Stomach (tissue), 9 donors: ENCODE results near the gene CAPN14. TPM values are rescaled to one million over a fixed set of nuclear protein-coding genes. Genes with fewer than 3 reads are reported as not detected.
A peak's percentile ranks its signal among the peaks of the same experiment; 100 is the strongest.

Source experiments
- DNase-seq, 2 donors: peaks; one replicate each; pipeline versions ENCODE4 v3.0.0 to v3.0.0-alpha.2; 2013 to 2019
- H3K27ac ChIP-seq, 5 donors: fragments of 200-600 bp in 4 of 5; sonication (generic) in 4 of 5; one replicate each; pipeline ENCODE4 v1.5.1; 2013 to 2019; ENCODE audit warnings: mild to moderate bottlenecking in 1 of 5, moderate library complexity in 1 of 5
- H3K27me3 ChIP-seq, 3 donors: fragments of 200-600 bp; sonication (generic); one replicate each; pipeline ENCODE4 v1.5.1; 2017 to 2019; ENCODE audit warnings: mixed run types in 1 of 3
- H3K36me3 ChIP-seq, 4 donors: fragments of 200-600 bp; sonication (generic); 1 replicate in 3 of 4; 2 replicates in 1 of 4; pipeline ENCODE4 v1.5.1; 2016 to 2019
- H3K4me1 ChIP-seq, 4 donors: fragments of 200-600 bp; sonication (generic); one replicate each; pipeline ENCODE4 v1.5.1; 2016 to 2019
- H3K4me3 ChIP-seq, 4 donors: fragments of 200-600 bp; sonication (generic) in 3 of 4; one replicate each; pipeline ENCODE4 v1.5.1; 2016 to 2019; ENCODE audit warnings: mild to moderate bottlenecking in 1 of 4
- H3K9me3 ChIP-seq, 4 donors: fragments of 200-600 bp; sonication (generic); one replicate each; pipeline ENCODE4 v1.5.1; 2016 to 2019
- EP300 ChIP-seq: sonication (generic); formaldehyde crosslinking; IDR thresholded peaks from one replicate; pipeline ENCODE4 v1.6.1; 2017; ENCODE audit warnings: antibody characterized with exemption
- POLR2A ChIP-seq, 4 donors: fragments of 450-650 bp; IDR thresholded peaks; one replicate each; pipeline ENCODE4 v1.6.1; 2016; ENCODE audit warnings: antibody characterized with exemption in 4 of 4, control low read depth in 2 of 4, mild to moderate bottlenecking in 1 of 4, moderate library complexity in 1 of 4
- POLR2AphosphoS5 ChIP-seq, 3 donors: sonication (generic); formaldehyde crosslinking; IDR thresholded peaks; one replicate each; pipeline ENCODE4 v1.6.1; 2016; ENCODE audit warnings: antibody characterized with exemption in 3 of 3
- WGBS, 5 donors: extraction: QIAGEN DNeasy Blood & Tissue Kit in 3 of 5; methylation state at CpG; one replicate each; pipeline versions ENCODE4 v1.1.5 to v1.1.7; 2013 to 2018; 5-methylcytosine and 5-hydroxymethylcytosine counted together
- intact Hi-C: fragments of 100-400 bp; cut with DNase I; formaldehyde crosslinking; loops from one replicate; pipeline ENCODE4 v1.15.1; 2023; ENCODE audit warnings: low total_unique reads
- polyA plus RNA-seq, 3 donors: library from polyadenylated mRNA; stranded (reverse); fragments of 200-250 nt; gene quantifications; one replicate each; pipeline ENCODE4 v1.2.3, GENCODE V29; 2013
- total RNA-seq, 5 donors: library from RNA; depleted of rRNA; stranded (reverse); fragments of >200 nt; gene quantifications; one replicate each; pipeline versions ENCODE4 v1.1.0 to v1.2.3, GENCODE V29; 2014 to 2016
- TF ChIP-seq, protein P1 (sequence below), 7 experiments: fragments of 450-650 bp in 4 of 7; fragments of 200-600 bp in 3 of 7; sonication (generic) in 3 of 7; IDR thresholded peaks; one replicate each; pipeline ENCODE4 v1.5.1; 2016 to 2019; ENCODE audit warnings: antibody characterized with exemption in 7 of 7, control low read depth in 2 of 7, mild to moderate bottlenecking in 1 of 7
- donor health status: healthy with polysubstance abuse.
- donor health status: Bipolar disorder and iron deficiency.
- donor health status: healthy.

CAPN14 gene
- total and polyA plus RNA-seq, 8 donors, result 0.06 to 66.0 (median 1.3) TPM; not detected in 5

DNA sequence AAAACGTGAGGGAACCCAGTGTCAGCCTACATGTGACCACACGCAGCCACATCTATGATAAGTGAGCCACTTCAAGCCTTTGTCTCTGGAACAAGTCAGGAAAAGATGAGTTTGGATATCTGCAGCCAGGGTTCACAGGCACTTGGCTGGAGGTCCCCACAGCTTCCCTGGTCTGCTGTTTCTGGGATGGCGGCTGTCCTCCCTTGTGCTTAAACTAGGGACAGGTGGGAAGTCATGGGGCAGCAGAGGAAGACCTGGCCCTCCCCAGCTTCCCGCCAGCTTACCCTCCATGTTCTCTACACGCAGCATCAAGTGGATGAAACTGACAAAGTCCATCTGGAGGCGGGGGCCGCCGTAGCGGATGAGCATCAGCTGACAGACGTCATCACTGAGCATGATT is 40.6 kb downstream of the CAPN14 start:
- no peaks in the 10 kb centered on the region for H3K4me1 ChIP-seq
- no peak overlapping the region for H3K27ac ChIP-seq
- TF ChIP-seq POLR2A (IDR thresholded peaks at IDR 0.05) (no peak), POLR2AphosphoS5 (IDR thresholded peaks at IDR 0.05) (no peak), EP300 (no peak)
- TF ChIP-seq, protein P1, sequence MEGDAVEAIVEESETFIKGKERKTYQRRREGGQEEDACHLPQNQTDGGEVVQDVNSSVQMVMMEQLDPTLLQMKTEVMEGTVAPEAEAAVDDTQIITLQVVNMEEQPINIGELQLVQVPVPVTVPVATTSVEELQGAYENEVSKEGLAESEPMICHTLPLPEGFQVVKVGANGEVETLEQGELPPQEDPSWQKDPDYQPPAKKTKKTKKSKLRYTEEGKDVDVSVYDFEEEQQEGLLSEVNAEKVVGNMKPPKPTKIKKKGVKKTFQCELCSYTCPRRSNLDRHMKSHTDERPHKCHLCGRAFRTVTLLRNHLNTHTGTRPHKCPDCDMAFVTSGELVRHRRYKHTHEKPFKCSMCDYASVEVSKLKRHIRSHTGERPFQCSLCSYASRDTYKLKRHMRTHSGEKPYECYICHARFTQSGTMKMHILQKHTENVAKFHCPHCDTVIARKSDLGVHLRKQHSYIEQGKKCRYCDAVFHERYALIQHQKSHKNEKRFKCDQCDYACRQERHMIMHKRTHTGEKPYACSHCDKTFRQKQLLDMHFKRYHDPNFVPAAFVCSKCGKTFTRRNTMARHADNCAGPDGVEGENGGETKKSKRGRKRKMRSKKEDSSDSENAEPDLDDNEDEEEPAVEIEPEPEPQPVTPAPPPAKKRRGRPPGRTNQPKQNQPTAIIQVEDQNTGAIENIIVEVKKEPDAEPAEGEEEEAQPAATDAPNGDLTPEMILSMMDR (IDR thresholded peaks at IDR 0.05), result no peak
- H3K4me3 ChIP-seq, result no peak overlapping the region
- H3K36me3 ChIP-seq, result no peaks in the 10 kb centered on the region
- no peaks in the 10 kb centered on the region for H3K27me3 ChIP-seq
- no peaks in the 10 kb centered on the region for H3K9me3 ChIP-seq
- intact Hi-C loops, result loop anchor here (10.0 kb wide), 1 partner anchor 158 kb away; no protein-coding TSS in a partner anchor
- DNase-seq, result no peak
- WGBS, 5 donors, result 79 to 86% (median 81%) methylated on average over 9 to 10 of the region's 10 CpGs

DNA sequence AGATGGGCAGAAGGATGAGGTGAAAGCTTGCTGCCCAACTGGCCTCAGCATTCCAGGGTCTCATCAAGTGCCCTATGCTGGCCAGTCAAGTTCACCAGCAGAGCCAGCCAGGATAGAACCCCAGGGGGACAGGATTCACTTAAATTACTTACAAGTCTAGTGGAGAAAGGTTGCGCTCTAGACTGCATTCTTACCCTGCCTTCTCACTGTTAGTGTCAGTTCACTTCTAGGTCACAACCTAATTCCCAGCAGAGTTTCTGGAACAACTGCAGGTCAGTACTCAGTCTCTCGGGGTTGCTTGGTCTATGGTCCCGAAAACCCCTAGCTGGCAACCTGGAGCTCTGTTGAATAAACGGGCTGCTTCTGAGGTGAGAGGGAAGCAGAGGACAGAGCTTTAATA is 46.2 kb downstream of the CAPN14 start:
- H3K27me3 ChIP-seq, result no peaks in the 10 kb centered on the region
- 78 to 91% (median 84%) methylated on average over 4 of the region's 4 CpGs for WGBS, 5 donors
- intact Hi-C loops, result loop anchor here (10.0 kb wide), 1 partner anchor 164 kb away; no protein-coding TSS in a partner anchor
- H3K4me1 ChIP-seq, result no peaks in the 10 kb centered on the region
- DNase-seq, result no peak
- TF ChIP-seq POLR2AphosphoS5 (IDR thresholded peaks at IDR 0.05), result no peak
- TF ChIP-seq, protein P1 (IDR thresholded peaks at IDR 0.05), result no peak
- no peak overlapping the region for H3K27ac ChIP-seq
- no peaks in the 10 kb centered on the region for H3K9me3 ChIP-seq
- H3K4me3 ChIP-seq, result no peak overlapping the region
- no peaks in the 10 kb centered on the region for H3K36me3 ChIP-seq

DNA sequence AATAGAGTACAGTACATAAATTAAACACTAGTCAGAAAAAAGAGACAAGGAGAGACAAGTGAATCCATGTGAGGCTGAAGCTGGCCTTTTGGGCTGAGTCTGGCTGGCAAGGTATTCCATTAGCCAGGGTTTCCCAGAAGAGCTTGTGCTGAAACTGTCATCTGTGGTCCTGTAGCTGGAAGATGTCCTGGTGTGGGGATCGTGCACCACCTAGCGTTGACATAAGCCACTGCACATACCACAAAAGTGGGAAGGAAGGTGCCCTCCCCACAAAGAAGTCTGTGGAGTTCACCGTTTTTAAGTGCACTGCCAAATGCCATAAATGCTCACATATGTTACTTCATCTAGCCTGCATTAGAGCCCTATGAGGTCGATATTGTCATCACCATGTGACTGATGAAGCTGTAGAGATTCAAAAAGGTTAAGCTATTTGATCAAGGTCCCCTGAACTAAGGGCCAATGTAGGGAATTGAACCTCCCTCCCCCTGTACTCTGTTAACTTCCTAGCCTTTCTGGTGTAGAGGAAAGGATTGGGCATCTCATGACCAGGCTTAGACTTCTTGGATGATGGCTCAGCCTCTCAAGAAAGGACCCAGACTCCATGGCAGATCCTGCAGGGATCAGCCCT is 47.1 kb downstream of the CAPN14 start:
- WGBS, 5 donors, result 0 to 1% (median 1%) methylated on average over 4 of the region's 4 CpGs

GRCh38 chr2:31168291-31168690 is 49.0 kb downstream of the CAPN14 start:
- peaks cover 0 to 5% (median 0%) of the 10 kb centered on the region in 3 donors for H3K27me3 ChIP-seq
- H3K4me3 ChIP-seq, result no peak overlapping the region
- H3K9me3 ChIP-seq, result no peaks in the 10 kb centered on the region
- TF ChIP-seq POLR2AphosphoS5 (IDR thresholded peaks at IDR 0.05) (no peak), EP300 (no peak), POLR2A (IDR thresholded peaks at IDR 0.05) (no peak)
- TF ChIP-seq, protein P1 (IDR thresholded peaks at IDR 0.05), result no peak
- intact Hi-C loops, result loop anchor here (5.0 kb wide), 1 partner anchor 456 kb away; no protein-coding TSS in a partner anchor
- H3K27ac ChIP-seq, result no peak overlapping the region
- no peak for DNase-seq
- no peaks in the 10 kb centered on the region for H3K4me1 ChIP-seq
- H3K36me3 ChIP-seq, result no peaks in the 10 kb centered on the region
- 79 to 93% (median 85%) methylated on average over 6 of the region's 6 CpGs for WGBS, 5 donors

More for the DNA sequence above, 47.1 kb downstream of the CAPN14 start:
- Histone ChIP-seq H3K27ac (no peak overlapping the region), H3K36me3 (no peaks in the 10 kb centered on the region), H3K4me3 (no peak overlapping the region), H3K27me3 (no peaks in the 10 kb centered on the region), H3K4me1 (no peaks in the 10 kb centered on the region), H3K9me3 (no peaks in the 10 kb centered on the region)
- peak; percentile 53 to 84 for DNase-seq
- intact Hi-C loops, result loop anchor here (10.0 kb wide), 1 partner anchor 165 kb away; no protein-coding TSS in a partner anchor
- TF ChIP-seq, protein P1 (IDR thresholded peaks at IDR 0.05), result peak in 5 of 7 experiments; percentile 82 to 90 (median 88)
- peak in 1 of 3 donors; percentile 49 for TF ChIP-seq POLR2AphosphoS5 (IDR thresholded peaks at IDR 0.05)
- TF ChIP-seq EP300, result no peak
- no peak for TF ChIP-seq POLR2A (IDR thresholded peaks at IDR 0.05)
